A673 (cell line): ENCODE measurements around the gene HEXIM2. TPM values are rescaled to one million over a fixed set of nuclear protein-coding genes. Genes with fewer than 3 reads are reported as not detected.

Experiments
- BruUV-seq: library from RNA; stranded (reverse); fragments of 400-500 nt; replicated peaks from 2 replicates; lab custom pipeline; 2021; lab: Mats Ljungman, UMichigan
- CTCF ChIA-PET: fragments of 300-600 bp; sonication (Branson Sonifier 250); formaldehyde crosslinking; loops from one replicate; lab custom pipeline; 2022; ENCODE audit warnings: antibody characterized with exemption; lab: Charles Lee
- POLR2A ChIA-PET: fragments of 300-600 bp; sonication (Branson Sonifier 250); formaldehyde crosslinking; loops from one replicate; lab custom pipeline; 2022; ENCODE audit warnings: antibody characterized with exemption; ENCODE audit not compliant: low non-redundant PET; lab: Charles Lee
- DNase-seq: peaks from one replicate; pipeline ENCODE4 v3.0.0-alpha.2; 2015; ENCODE audit warnings: low spot score
- H3K27ac ChIP-seq: fragments of 200-600 bp; sonication (generic); 2 replicates; pipeline ENCODE4 v1.5.1; 2016; ENCODE audit warnings: mixed run types, low read depth, mild to moderate bottlenecking, mixed read lengths, antibody characterized with exemption, low read length; ENCODE audit not compliant: poor library complexity, severe bottlenecking
- H3K27me3 ChIP-seq: fragments of 200-600 bp; sonication (generic); replicated peaks from 2 replicates; pipeline ENCODE4 v1.6.1; 2017; ENCODE audit warnings: mixed run types, low read depth, mild to moderate bottlenecking, mixed read lengths, antibody characterized with exemption, low read length; ENCODE audit not compliant: insufficient read depth, poor library complexity
- H3K36me3 ChIP-seq: fragments of 200-600 bp; sonication (generic); 2 replicates; pipeline ENCODE4 v1.6.1; 2016; ENCODE audit warnings: mixed run types, mild to moderate bottlenecking, mixed read lengths, antibody characterized with exemption, low read length; ENCODE audit not compliant: insufficient read depth, poor library complexity, severe bottlenecking
- H3K4me1 ChIP-seq: fragments of 200-600 bp; sonication (generic); 2 replicates; pipeline ENCODE4 v1.6.1; 2017; ENCODE audit warnings: mixed run types, mild to moderate bottlenecking, mixed read lengths, antibody characterized with exemption, low read length; ENCODE audit not compliant: insufficient read depth, poor library complexity, severe bottlenecking
- H3K4me3 ChIP-seq: fragments of 200-600 bp; sonication (generic); 2 replicates; pipeline ENCODE4 v1.5.1; 2016; ENCODE audit warnings: low read depth, mixed run types, mild to moderate bottlenecking, mixed read lengths, low read length; ENCODE audit not compliant: poor library complexity, severe bottlenecking
- H3K9me3 ChIP-seq: fragments of 200-600 bp; sonication (generic); 2 replicates; pipeline ENCODE4 v1.6.1; 2016; ENCODE audit warnings: mixed run types, low read depth, mild to moderate bottlenecking, mixed read lengths, antibody characterized with exemption, low read length; ENCODE audit not compliant: poor library complexity, severe bottlenecking
- EZH2 ChIP-seq: fragments of 200-600 bp; sonication (generic); IDR thresholded peaks from 2 replicates; pipeline ENCODE4 v1.6.1; 2017; ENCODE audit warnings: borderline replicate concordance, low read depth, mild to moderate bottlenecking, mixed read lengths, antibody characterized with exemption, low read length; ENCODE audit not compliant: poor library complexity, severe bottlenecking
- intact Hi-C: fragments of 100-400 bp; cut with micrococcal nuclease; formaldehyde crosslinking; loops from one replicate; pipeline ENCODE4 v1.10.0; 2022; ENCODE audit not compliant: unreplicated experiment
- total RNA-seq: library from RNA; stranded (reverse); gene quantifications from 2 replicates; pipeline ENCODE4 v1.2.3, GENCODE V29; 2021
- TF ChIP-seq, protein P1 (sequence below): fragments of 300-800, 200-600 bp; sonication (generic); conservative IDR thresholded peaks from 2 replicates; pipeline ENCODE4 v1.5.1; 2017; ENCODE audit warnings: low read depth, mild to moderate bottlenecking, antibody characterized with exemption, low read length, moderate library complexity, mixed read lengths

Gene HEXIM2
- total RNA-seq, 1 experiment from 2014 or later: 4.8 TPM

DNA sequence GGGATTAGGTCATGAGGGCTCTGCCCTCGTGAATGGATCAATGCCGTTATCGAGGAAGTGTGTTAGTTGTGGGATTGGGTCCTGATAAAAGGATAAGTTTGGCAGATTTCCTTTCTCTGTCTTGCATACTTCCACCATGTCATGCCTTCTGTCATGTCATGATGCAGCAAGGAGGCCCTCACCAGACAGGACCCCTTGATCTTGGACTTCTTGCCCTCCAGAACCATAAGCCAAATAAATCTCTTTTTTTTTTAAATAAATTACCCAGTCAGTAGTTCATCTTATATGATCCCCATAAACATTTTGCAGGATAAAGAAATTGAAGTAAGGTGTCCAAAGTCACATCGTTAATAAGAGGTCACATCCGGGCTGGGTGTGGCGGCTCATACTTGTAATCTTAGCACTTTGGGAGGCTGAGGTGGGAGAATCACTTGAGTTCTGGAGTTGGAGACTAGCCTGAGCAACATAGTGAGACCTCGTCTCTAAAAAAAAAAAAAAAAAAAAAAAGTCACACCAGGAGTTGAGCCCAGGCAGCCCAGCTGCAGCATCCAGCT lies 25.2 kb downstream of the HEXIM2 start:
- no peak overlapping the region for H3K27ac ChIP-seq
- DNase-seq: no peak
- H3K4me3 ChIP-seq: no peak overlapping the region
- ChIA-PET POLR2A (no interaction called here), CTCF (no interaction called here)
- no TSS peak for BruUV-seq
- H3K4me1 ChIP-seq: no peaks in the 10 kb centered on the region
- H3K27me3 ChIP-seq: no peaks in the 10 kb centered on the region
- TF ChIP-seq, protein P1, sequence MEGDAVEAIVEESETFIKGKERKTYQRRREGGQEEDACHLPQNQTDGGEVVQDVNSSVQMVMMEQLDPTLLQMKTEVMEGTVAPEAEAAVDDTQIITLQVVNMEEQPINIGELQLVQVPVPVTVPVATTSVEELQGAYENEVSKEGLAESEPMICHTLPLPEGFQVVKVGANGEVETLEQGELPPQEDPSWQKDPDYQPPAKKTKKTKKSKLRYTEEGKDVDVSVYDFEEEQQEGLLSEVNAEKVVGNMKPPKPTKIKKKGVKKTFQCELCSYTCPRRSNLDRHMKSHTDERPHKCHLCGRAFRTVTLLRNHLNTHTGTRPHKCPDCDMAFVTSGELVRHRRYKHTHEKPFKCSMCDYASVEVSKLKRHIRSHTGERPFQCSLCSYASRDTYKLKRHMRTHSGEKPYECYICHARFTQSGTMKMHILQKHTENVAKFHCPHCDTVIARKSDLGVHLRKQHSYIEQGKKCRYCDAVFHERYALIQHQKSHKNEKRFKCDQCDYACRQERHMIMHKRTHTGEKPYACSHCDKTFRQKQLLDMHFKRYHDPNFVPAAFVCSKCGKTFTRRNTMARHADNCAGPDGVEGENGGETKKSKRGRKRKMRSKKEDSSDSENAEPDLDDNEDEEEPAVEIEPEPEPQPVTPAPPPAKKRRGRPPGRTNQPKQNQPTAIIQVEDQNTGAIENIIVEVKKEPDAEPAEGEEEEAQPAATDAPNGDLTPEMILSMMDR: no peak
- TF ChIP-seq EZH2: no peak
- H3K36me3 ChIP-seq: no peaks in the 10 kb centered on the region
- intact Hi-C loops: no loop called here
- H3K9me3 ChIP-seq: no peaks in the 10 kb centered on the region

DNA sequence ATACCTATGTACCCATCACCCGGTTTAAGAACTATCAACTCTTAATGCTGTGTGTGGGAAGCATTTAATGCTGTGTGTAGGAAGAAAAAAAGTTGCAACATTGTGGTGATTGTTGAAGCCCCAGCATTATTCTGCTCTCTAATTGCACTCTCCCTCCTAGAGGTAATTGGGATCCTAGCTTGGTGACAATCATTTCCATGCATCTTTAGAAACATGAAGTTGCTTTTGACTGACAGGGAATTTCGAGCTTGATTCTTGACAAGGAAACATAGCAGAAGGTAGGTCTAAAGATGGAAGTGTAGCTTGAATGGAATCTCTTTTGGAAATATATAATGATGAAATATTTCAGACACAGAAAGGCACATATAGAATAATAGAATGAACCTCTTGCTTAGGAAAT lies 27.3 kb downstream of the HEXIM2 start:
- H3K27me3 ChIP-seq: no peaks in the 10 kb centered on the region
- TF ChIP-seq, protein P1: no peak
- TF ChIP-seq EZH2: no peak
- intact Hi-C loops: no loop called here
- DNase-seq: no peak
- no peaks in the 10 kb centered on the region for H3K9me3 ChIP-seq
- CTCF ChIA-PET: interaction anchor here (1.1 kb wide), 1 partner anchor 53 kb away, joined by 4 read pairs; the partner anchor contains the start of gene ACBD4
- no peak overlapping the region for H3K27ac ChIP-seq
- no peaks in the 10 kb centered on the region for H3K36me3 ChIP-seq
- no TSS peak for BruUV-seq
- H3K4me3 ChIP-seq: no peak overlapping the region
- POLR2A ChIA-PET: no interaction called here
- H3K4me1 ChIP-seq: no peaks in the 10 kb centered on the region

DNA sequence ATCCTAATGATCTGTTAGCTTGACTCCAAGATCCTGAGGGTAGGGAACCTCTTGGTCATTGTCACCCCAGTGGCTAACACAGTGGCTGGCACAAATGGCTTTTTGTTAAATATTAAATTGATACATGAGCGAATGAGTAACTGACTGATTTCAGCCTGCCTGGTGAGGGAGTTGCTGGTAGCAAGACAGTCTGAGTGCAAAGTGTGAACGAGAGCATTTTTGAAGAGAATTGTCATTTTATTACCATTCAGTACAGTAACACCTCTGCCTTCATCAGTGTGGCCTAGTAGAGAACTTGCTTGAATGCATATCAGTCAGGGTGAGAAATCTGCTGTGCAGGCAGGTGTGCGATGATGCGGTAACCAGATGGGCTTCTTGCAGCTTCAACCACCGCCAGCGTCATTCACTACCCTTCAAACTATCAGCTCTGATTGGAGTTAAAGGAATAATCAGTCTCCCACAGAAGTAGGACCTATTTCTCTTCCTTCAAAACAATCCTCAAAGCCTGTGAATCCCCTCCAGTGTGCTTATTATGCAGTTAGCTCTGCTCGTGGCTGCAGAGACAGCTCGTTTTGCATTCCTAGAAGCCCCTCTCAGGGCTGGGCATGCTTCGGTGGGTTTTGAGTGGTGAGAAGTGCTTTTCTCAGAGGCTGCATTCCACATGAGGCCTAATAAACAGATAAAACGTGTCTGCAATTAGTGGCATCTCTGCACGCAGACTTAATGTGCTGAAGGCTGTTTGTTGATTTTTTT lies 29.0 kb downstream of the HEXIM2 start:
- intact Hi-C loops: no loop called here
- Histone ChIP-seq H3K9me3 (no peaks in the 10 kb centered on the region), H3K27me3 (no peaks in the 10 kb centered on the region), H3K27ac (no peak overlapping the region), H3K4me3 (no peak overlapping the region), H3K36me3 (no peaks in the 10 kb centered on the region), H3K4me1 (no peaks in the 10 kb centered on the region)
- no peak for TF ChIP-seq EZH2
- TF ChIP-seq, protein P1: no peak
- no TSS peak for BruUV-seq
- ChIA-PET CTCF (no interaction called here), POLR2A (no interaction called here)
- DNase-seq: no peak
